Right ventricle myocardium superior (tissue), 1 donor: ENCODE results near the gene GPX1. TPM values are rescaled to one million over a fixed set of nuclear protein-coding genes. Genes with fewer than 3 reads are reported as not detected.
"Not testable (repeated sequence)": the region's sequence is repeated elsewhere in the genome, so short reads cannot be mapped to it uniquely, and the experiment has no call there.

ENCODE experiments used
- ATAC-seq: fragments of 200-7000 bp; cut with Tn5 transposase; one replicate; pipeline ENCODE4 v1.9.1; 2020; ENCODE audit warnings: mild to moderate bottlenecking; ENCODE audit not compliant: poor library complexity
- DNase-seq: peaks from one replicate; pipeline ENCODE4 v3.0.0-alpha.2; 2020
- intact Hi-C: fragments of 100-400 bp; cut with DNase I; formaldehyde crosslinking; loops from one replicate; pipeline ENCODE4 v1.11.2; 2022
- total RNA-seq: library from RNA; stranded (reverse); fragmentation: NEBNext Ultra II Directional; extraction: Animal tissue kit (Norgen Biotek cat#: 25700); gene quantifications from one replicate; pipeline ENCODE4 v1.2.1, GENCODE V29; 2021
- donor health status: DM: no; HTN: yes; CAD: no; lungs with severe emphysema.

GPX1 gene
- total RNA-seq, 1 donor from 2014 or later, result 117 TPM

DNA sequence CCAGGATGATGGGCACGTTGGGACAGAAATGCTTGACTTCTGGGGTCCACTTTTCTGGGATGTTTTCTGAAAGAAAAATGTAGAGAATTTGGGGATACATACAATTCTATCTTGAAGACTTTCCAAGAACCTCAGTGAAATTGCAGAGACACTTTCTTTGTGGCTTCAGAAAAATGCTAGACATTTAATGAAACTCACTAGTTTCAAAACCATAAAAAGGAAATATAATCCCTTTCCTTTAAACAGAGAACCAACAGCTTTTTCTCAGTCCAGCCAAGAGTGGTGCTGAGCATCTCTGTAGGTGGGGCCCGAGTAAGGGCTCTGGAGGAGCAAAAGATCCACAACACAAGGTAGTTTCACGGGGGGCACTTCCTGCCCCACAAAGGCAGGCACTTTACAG lies 4.4 kb upstream of the GPX1 start:
- DNase-seq, result no peak
- no peak for ATAC-seq
- intact Hi-C loops, result no loop called here

- intact Hi-C loops, result loop anchor here (5.0 kb wide), 1 partner anchor 53 kb away; the partner anchor contains the start of genes RHOA and TCTA
Measured at GRCh38 chr3:49359623-49360022, 1.5 kb upstream of the GPX1 start.

GRCh38 chr3:49358884-49359225 lies 702 bp upstream of the GPX1 start:
- DNase-seq, result no peak
- intact Hi-C loops, result loop anchor here (5.0 kb wide), 1 partner anchor 53 kb away; the partner anchor contains the start of genes RHOA and TCTA
- no peak for ATAC-seq

More at GRCh38 chr3:49359623-49360022, 1.5 kb upstream of the GPX1 start:
- ATAC-seq (no peak), DNase-seq (no peak)

DNA sequence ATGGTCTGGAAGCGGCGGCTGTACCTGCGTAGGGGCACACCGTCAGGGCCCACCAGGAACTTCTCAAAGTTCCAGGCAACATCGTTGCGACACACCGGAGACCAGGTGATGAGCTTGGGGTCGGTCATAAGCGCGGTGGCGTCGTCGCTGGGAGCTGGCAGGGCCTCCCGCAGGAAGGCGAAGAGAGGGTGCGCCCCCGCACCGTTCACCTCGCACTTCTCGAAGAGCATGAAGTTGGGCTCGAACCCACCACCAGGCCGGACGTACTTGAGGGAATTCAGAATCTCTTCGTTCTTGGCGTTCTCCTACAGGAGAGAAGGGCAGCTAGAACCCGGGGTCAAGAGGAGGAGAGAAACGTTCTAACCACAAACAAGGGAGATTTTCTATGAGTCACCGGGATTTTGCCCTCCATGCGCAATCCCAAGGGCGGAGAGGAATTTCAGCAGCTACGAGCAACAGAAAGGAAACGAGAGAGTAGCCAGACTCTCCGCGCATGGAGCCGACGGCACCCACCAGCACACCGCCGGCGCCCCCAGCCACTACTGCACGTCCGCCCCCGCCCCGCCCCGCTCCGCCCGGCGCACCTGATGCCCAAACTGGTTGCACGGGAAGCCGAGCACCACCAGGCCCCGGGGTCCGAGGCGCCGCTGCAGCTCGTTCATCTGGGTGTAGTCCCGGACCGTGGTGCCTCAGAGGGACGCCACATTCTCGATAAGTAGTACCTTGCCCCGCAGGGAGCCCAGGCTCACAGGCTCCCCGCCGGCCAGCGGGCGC lies 523 bp downstream of the GPX1 start:
- DNase-seq (peak; percentile 70), ATAC-seq (peak; percentile 59)
- intact Hi-C loops, result loop anchor here (5.0 kb wide), 1 partner anchor 55 kb away; the partner anchor contains the start of genes RHOA and TCTA

- not testable (repeated sequence) for DNase-seq, ATAC-seq
- intact Hi-C loops, result loop anchor here (5.0 kb wide), 1 partner anchor 55 kb away; the partner anchor contains the start of genes RHOA and TCTA
Measured at GRCh38 chr3:49357095-49357442, 1.1 kb downstream of the GPX1 start.

- no peak for DNase-seq
- intact Hi-C loops, result no loop called here
- no peak for ATAC-seq
Measured at GRCh38 chr3:49352890-49353421, 5.2 kb downstream of the GPX1 start.

- intact Hi-C loops, result no loop called here
- ATAC-seq, result no peak
Measured at GRCh38 chr3:49352281-49352680, 5.9 kb downstream of the GPX1 start.

GRCh38 chr3:49351521-49352011 lies 6.6 kb downstream of the GPX1 start:
- DNase-seq (no peak), ATAC-seq (peak; percentile 12)
- intact Hi-C loops, result no loop called here

More at GRCh38 chr3:49352281-49352680, 5.9 kb downstream of the GPX1 start:
- no peak for DNase-seq

DNA sequence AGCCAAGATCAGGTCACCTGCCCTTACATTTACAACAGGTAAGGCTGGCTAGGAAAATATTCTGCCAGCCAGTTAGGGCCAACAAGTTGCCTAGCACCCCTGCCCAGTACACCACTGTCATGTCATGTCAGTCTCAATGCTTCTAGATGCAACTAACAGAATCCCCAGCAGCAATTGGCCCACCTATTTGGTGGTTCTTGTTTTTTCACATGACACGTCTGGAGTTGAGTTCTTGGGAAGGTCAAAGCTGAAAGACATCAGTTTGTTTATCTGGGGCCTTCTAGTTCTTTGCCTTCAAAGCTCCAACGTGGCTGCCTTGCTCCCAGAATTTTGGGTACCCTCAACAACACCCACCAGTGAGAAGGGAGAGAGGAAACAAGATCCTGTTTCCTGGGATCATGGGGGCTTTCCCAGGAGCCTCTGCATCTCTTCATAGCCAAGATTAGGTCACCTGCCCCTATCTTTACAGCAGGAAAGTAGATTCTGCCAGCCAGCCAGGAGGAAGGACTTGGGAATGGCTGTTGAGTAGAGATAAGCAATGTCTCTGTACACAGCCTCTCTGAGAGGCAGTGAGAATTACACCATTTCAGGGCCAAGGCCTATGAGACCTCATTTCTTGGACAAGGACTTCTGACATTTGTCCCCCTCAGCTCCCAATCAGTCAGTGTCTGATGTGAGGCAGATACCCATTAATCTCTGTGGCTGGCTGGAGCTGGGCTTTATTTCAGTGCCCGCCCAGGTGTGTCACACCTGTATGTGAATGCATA lies 8.6 kb downstream of the GPX1 start:
- ATAC-seq (no peak), DNase-seq (no peak)
- intact Hi-C loops, result no loop called here

GRCh38 chr3:49348361-49348760 lies 9.8 kb downstream of the GPX1 start:
- intact Hi-C loops, ATAC-seq, DNase-seq: not testable (repeated sequence)

GRCh38 chr3:49346797-49347251 lies 11.3 kb downstream of the GPX1 start:
- intact Hi-C loops, result no loop called here
- ATAC-seq, result no peak
- DNase-seq, result no peak

DNA sequence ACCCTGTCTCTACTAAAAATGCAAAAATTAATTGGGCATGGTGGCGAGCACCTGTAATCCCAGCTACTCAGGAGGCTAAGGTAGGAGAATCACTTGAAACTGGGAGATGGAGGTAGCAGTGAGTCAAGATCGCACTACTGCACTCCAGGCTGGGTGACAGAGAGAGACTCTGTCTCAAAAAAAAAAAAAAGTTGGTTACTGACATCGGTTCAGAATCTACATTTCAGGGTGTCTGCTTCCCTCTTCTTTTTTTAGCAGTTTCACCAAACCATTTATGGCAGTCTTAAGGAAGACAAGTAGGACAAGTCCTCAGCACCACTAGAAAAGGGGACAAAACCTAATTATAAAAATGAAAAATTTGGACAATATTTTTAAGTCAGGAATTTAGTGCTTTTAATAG lies 15.0 kb downstream of the GPX1 start:
- no peak for ATAC-seq
- intact Hi-C loops, result no loop called here
- no peak for DNase-seq

DNA sequence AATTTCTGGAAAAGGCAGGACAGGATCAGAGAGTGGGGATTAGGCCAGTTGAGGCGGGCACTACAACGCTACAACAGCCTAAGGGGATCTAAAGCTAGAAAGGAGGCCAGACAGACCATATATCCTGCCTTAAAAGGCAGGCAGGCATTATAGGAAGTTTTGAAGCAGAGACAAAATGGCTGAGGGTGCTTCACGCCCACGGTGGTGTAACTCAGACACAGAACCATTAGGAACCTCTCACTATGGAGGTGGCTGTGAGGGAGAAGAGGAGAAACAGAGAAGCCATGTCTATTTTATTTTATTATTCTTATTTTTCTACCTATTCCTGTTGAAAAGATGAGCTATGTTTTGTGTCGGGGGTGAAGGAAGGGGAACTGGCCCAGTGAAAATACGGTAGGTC lies 16.2 kb downstream of the GPX1 start:
- DNase-seq, result no peak
- ATAC-seq, result no peak

GRCh38 chr3:49339941-49340800 lies 18.0 kb downstream of the GPX1 start, which contains the start of gene USP4:
TSS of gene USP4 (minus strand) at chr3:49340053. CDS start at chr3:49340024, 29 bp downstream.
- peak; percentile 98 for ATAC-seq
- intact Hi-C loops, result loop anchor here (5.0 kb wide), 2 partner anchors 102 to 168 kb away; partner anchors contain the start of gene KLHDC8B
- peak; percentile 96 for DNase-seq

More for the DNA sequence above, 16.2 kb downstream of the GPX1 start:
- intact Hi-C loops, result no loop called here

GRCh38 chr3:49339581-49339940 lies 18.6 kb downstream of the GPX1 start:
- DNase-seq (peak; percentile 58), ATAC-seq (peak; percentile 6)
- intact Hi-C loops, result loop anchor here (5.0 kb wide), 2 partner anchors 103 to 167 kb away; partner anchors contain the start of gene KLHDC8B

DNA sequence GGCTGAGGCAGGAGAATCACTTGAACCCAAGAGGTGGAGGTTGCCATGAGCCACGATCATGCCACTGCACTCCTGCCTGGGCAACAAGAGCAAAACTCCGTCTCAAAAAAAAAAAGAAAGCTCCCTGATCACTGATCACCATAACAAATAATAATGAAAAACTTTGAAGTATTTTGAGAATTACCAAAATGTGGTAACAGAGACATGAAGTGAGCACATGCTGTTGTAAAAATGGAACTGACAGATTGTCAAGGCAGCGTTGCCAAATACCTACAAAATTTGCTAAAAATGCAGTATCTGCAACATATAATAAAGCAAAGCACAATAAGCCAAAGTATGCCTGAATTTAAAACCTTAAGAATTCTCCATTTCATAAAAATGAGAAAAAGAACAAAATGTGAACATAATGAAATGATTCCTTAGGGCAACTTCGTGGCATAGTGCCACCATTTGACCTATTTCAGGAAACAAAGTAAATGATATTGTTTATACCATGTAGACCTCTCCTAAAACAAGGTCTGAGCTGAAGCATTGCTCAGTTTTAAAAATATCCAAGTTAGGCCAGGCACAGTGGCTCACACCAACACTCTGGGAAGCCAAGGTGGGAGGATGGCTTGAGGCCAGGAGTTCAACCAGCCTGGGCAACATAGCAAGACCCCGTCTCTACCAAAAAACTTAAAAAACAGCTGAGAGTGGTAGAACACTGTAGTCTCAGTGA lies 24.1 kb downstream of the GPX1 start:
- intact Hi-C loops, result no loop called here
- ATAC-seq, result no peak
- no peak for DNase-seq

DNA sequence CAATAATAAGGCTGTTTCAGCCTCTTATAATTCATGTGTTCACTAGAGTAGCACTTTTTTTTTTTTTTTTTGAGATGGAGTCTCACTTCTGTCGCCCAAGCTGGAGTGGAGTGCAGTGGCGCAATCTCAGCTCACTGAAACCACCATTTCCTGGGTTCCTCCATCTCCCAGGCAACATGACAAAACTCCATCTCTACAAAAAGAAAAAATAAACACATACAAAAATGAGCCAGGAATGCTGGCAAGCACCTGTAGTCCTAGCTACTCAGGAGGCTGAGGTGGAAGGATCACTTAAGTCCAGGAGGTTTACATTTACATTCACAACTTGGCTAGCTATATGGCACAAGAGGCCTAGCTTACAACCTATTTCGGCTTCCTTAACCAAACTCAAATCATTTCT lies 25.1 kb downstream of the GPX1 start:
- ATAC-seq, result peak; percentile 38
- DNase-seq, result peak; percentile 61
- intact Hi-C loops, result no loop called here

- no peak for DNase-seq
Measured at GRCh38 chr3:49329186-49329585, 29.0 kb downstream of the GPX1 start.

More at GRCh38 chr3:49329186-49329585, 29.0 kb downstream of the GPX1 start:
- ATAC-seq, result no peak
- intact Hi-C loops, result no loop called here
